NCI-H446 treated with DMSO at 0.1 percent for 48 hours (cell line): ENCODE measurements around the gene CLIC5.

Experiments
- DNase-seq: peaks from one replicate; lab custom pipeline; 2025; lab: John Stamatoyannopoulos, UW

The CLIC5 gene

DNA sequence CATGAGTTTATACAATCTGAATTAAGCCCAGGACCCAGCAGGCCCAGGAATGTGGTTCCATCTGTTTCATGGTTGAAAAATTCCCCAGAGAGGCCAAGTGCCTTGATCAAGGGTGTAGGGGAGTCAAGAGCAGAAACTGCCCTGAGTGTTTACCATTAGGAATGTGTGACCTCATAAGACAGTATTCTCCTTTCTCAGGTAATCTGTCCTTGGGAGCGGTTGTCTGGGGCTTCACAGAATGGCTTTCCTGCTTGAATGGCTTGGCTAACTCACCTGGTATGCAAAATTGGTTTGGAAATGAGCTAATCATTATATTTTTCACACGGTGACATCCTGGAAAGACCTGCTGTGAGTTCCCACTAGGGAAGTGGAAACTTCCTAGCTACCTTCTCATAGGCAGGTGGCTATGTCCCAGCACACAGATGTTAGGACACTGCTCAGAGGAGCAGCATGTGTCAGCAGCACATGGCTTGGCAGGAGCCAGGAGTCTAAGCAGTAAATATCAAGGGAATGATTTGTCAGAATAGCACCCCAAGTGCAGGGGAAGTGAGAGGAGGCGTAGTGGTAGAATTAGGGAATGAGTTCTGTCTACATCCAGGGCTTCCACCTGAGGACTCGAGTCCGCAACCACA is 17.7 kb downstream of the CLIC5 start:
- no peak for DNase-seq

DNA sequence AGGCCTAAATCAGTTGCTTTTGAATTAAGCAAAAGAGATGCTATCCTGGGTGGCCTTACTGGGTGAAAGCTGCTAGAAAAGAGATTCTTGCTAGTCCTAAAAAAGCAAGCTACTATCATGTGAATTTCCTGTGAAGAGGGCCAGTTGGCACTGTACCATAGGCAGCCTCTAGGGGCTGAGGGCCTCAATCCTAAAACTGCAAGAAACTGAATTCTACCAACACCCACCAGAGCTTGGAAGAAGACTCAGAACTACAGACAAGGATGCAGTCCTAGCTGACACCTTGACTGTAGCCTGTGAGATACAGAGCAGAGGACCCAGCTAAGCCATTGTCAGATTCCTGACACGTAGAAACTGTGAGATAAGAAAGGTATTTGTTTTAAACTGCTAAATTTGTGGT is 24.5 kb downstream of the CLIC5 start:
- DNase-seq = no peak

GRCh38 chr6:45990162-45990561 is 25.5 kb downstream of the CLIC5 start:
- DNase-seq = no peak

- DNase-seq = no peak
Measured at GRCh38 chr6:45988635-45989034, 27.0 kb downstream of the CLIC5 start.

- no peak for DNase-seq
Measured at GRCh38 chr6:45987856-45988255, 27.8 kb downstream of the CLIC5 start.

DNA sequence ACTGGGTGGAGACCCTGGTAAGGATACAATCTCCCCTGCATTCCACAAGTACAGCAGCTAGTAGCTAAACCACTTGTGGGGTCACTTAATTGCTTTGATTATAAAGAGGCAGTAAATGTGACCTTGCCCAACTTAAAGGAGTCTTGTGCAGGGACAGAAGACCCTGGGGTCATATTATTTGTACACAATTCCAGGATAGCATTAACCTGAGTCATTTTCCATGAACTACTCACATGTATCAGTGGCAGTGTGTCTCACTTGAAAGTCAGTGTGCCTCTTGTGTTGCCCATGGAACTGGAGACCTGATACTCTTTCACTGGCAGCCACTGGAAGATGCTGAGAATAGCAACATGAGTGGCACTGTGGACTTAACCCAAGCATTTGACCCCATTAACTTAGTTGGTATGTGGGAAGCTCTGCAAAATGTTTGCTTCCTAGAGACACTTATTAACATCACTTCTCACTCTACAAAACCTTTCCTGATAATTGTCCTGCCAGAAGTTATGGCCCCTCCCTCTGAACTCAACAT is 28.9 kb downstream of the CLIC5 start:
- no peak for DNase-seq

- no peak for DNase-seq
Measured at GRCh38 chr6:45984788-45985425, 30.8 kb downstream of the CLIC5 start.

- no peak for DNase-seq
Measured at GRCh38 chr6:45984347-45984746, 31.3 kb downstream of the CLIC5 start.

DNA sequence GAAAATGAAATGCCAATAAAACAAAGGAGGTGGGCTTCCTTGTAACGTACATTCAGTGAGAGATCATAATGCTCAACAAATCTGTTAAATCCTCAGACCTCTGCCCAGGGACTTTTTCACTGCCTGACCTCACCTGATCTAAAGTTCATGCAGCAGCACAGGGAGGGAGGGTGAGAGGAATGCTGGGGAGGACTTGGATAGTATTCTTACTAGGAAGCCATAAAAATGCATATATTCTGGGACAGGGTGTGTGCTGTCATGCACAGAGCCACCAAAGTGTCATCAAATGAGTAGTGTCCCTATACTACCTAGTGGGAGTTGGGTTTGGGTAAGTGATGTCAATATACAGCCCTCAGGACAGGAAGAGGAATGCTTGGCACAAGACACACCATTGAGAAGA is 32.6 kb downstream of the CLIC5 start:
- DNase-seq = no peak

- no peak for DNase-seq
Measured at GRCh38 chr6:45982280-45983036, 33.2 kb downstream of the CLIC5 start.

GRCh38 chr6:45981046-45981445 is 34.6 kb downstream of the CLIC5 start:
- DNase-seq = no peak

DNA sequence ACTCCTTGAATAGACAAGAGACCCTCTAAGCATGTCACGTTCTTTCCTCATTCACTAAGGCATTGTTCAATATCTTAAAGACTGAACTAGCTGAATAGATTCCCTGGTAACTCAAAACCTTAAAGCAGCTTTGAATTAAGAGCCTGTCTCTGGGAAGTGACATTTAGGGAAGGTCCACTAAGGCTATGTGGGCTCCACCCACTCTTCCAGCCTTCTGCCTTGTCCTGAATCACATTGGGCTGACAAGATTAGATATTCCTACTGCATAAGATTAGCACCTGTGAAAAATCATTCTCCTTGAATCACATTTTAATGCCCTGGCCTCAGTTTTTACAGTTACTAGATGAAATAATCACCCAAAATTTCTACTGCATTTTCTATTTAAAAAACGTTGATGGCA is 36.3 kb downstream of the CLIC5 start:
- DNase-seq = no peak

- DNase-seq = no peak
Measured at GRCh38 chr6:45974596-45974995, 41.1 kb downstream of the CLIC5 start.

- no peak for DNase-seq
Measured at GRCh38 chr6:45972795-45973503, 42.7 kb downstream of the CLIC5 start.

DNA sequence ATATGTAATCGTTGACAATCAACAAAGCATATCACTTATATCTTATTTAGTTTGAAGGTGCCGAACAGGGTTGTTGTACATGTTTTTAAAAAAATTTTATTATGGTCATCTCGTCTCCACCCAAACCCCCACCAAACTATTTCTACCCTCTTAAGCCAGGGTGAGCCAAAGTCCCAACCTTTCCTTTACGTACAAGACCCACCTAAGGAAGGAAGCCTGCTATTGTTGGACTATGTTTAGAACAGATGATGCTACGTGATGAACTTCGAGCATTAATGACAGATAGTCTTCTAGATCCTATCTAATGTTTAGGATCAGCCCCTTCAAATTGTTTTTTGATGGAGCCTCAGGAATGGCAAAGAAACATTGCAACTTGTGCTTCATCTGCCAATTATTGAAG is 44.4 kb downstream of the CLIC5 start:
- no peak for DNase-seq

DNA sequence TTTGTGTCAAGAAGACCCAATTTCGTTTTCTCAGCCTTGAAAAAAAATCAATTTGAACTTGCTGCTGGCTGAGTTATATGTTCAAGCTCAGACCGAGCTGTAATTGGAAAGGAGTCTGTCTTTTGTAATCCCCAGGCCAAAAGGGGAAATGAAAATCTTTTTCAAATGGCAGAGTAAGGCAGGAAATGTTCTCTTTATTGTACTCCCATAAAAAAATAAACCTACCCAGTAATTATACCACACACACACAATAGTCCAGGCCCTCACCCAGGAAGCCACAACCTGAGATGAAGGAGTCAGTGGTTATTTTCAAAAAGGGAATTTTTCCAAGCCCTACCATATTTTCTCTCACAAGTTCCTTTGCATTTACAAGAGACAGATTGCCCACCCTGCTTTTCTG is 45.3 kb downstream of the CLIC5 start:
- no peak for DNase-seq

DNA sequence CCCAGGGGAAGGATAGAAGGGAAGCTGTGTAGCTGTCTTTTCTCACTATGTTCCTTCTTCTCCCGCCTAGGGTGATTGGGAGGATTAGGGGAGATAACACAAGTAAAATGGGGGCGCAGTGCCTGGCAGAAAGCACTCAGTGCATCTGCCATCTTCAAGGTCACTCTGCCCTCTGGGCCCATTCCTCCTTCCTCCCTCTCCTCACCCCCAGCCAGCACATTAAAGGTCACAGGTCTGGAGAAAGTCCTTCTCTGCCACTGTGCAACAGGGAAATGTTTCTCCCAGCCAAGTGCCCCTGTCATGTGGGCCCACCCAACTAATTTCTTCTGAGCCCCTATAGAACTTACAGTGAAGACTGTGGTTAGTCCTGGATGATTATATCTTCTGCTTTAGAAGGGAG is 45.8 kb downstream of the CLIC5 start:
- DNase-seq = no peak

DNA sequence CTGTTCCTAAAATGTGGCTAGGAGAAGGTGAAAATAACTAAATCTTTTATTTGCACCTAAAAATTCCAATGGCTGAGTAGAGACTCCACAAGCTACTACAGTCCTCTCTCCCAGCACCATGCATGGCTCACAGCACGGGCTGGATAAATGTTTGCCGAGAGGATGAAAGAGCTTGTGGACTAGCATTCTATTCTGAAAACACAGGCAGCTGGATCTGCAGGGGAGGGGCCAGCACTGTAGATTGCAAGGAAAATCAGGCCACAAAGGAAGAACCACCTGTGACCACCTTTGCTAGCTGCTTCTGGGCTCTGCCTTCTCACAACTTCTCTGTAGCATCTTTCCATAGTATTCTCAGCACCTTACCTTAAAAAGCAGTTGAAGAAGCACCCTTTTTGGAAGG is 46.6 kb downstream of the CLIC5 start:
- no peak for DNase-seq

GRCh38 chr6:45967363-45967762 is 48.3 kb downstream of the CLIC5 start:
- no peak for DNase-seq

GRCh38 chr6:45966797-45967196 is 48.9 kb downstream of the CLIC5 start:
- no peak for DNase-seq

DNA sequence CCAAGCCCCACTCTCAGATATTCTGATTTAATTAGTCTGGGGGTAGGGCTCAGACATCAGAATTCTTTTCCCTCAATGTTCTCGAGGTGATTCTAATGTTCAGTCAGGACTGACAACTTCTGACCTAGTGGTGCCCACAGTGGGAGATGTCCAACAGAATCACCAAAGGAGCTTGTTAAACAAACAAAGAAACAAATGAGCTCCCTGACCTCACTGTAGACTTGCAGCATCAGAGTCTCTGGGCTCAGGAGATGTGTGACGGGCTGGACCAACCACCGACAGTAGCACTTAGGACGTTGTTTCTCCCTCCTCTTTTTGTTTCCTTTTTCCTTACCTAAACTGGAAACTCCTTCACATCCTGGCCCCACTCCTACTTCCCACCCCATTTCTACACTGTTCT is 49.3 kb downstream of the CLIC5 start:
- DNase-seq = no peak

GRCh38 chr6:45965792-45966191 is 49.9 kb downstream of the CLIC5 start:
- DNase-seq = no peak

DNA sequence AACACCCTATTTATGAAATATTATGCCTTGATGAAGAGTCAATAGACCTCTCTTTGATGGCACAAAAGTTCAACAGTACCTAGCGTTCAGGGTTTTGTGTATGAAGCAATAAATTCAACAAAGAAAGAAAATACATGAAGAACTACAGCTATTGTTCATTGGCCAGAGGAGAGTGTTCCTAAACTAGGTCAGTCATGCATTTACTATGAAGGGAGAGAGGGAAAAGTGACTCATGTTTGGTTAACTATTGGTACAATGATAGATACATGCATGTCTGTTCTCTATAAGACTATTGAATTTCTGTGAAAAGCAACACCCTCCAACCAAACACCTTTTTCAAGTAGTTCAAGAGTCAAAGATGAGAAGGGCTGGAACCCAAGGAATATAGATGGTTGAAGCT is 50.7 kb downstream of the CLIC5 start:
- no peak for DNase-seq
